Kidney (tissue), 14 donors: ENCODE data around the gene SEC23A. TPM values are rescaled to one million over a fixed set of nuclear protein-coding genes. Genes with fewer than 3 reads are reported as not detected.
"Not testable (repeated sequence)": the region's sequence is repeated elsewhere in the genome, so short reads cannot be mapped to it uniquely, and the experiment has no call there.

ENCODE experiments used
- DNase-seq, 5 donors: peaks; one replicate each; pipeline ENCODE4 v3.0.0-alpha.2; 2013 to 2020
- FAIRE-seq: peaks from 2 replicates; lab custom pipeline; 2012; peaks lifted over from hg19 to GRCh38; lab: Jason Lieb, UNC
- H3K27ac ChIP-seq, 2 donors: one replicate each; pipeline ENCODE4 v1.7.0; 2013; ENCODE audit warnings: low read depth in 2 of 2, low read length in 2 of 2, inconsistent platforms in 1 of 2
- H3K27me3 ChIP-seq: one replicate; pipeline ENCODE4 v1.7.1; 2013; ENCODE audit warnings: low read length, inconsistent platforms; ENCODE audit not compliant: control insufficient read depth, insufficient read depth
- H3K36me3 ChIP-seq, 3 donors: one replicate each; pipeline versions ENCODE4 v1.7.0 to v1.7.1; 2013; ENCODE audit warnings: low read length in 3 of 3, control low read depth in 1 of 3, inconsistent platforms in 1 of 3; ENCODE audit not compliant: insufficient read depth in 3 of 3, control insufficient read depth in 2 of 3
- H3K4me1 ChIP-seq, 3 donors: one replicate each; pipeline versions ENCODE4 v1.7.0 to v1.7.1; 2013; ENCODE audit warnings: low read length in 3 of 3, inconsistent platforms in 1 of 3, low read depth in 1 of 3; ENCODE audit not compliant: control insufficient read depth in 2 of 3, insufficient read depth in 2 of 3
- H3K4me3 ChIP-seq, 3 donors: one replicate each; pipeline versions ENCODE4 v1.7.0 to v1.8.1; 2013; ENCODE audit warnings: low read length in 3 of 3, control low read depth in 1 of 3, inconsistent platforms in 1 of 3
- H3K9ac ChIP-seq, 3 donors: one replicate each; pipeline versions ENCODE4 v1.7.0 to v1.7.1; 2013; ENCODE audit warnings: low read length in 3 of 3, control low read depth in 1 of 3, inconsistent platforms in 1 of 3
- H3K9me3 ChIP-seq, 3 donors: one replicate each; pipeline versions ENCODE4 v1.7.0 to v1.7.1; 2013; ENCODE audit warnings: low read length in 3 of 3, control low read depth in 1 of 3, inconsistent platforms in 1 of 3; ENCODE audit not compliant: control insufficient read depth in 2 of 3, insufficient read depth in 1 of 3
- intact Hi-C: fragments of 100-400 bp; cut with DNase I; formaldehyde crosslinking; loops from one replicate; pipeline ENCODE4 v1.11.1; 2022
- polyA plus RNA-seq: library from polyadenylated mRNA; stranded (reverse); fragments of 350-450 nt; fragmentation: Illumina TruSeq; extraction: RNeasy Lipid Tissue Mini Kit (QIAGEN cat#74804); gene quantifications from one replicate; pipeline ENCODE4 v1.2.3, GENCODE V29; 2014; ENCODE audit warnings: low read depth, low replicate concordance; ENCODE audit not compliant: insufficient read depth
- total RNA-seq: library from RNA; stranded (reverse); fragmentation: NEBNext Ultra II Directional; extraction: Animal tissue kit (Norgen Biotek cat#: 25700); gene quantifications from one replicate; pipeline ENCODE4 v1.2.1, GENCODE V29; 2021
- TF ChIP-seq, protein P1 (sequence below): IDR thresholded peaks from 3 replicates; pipeline ENCODE4 v1.5.1; 2012; ENCODE audit warnings: mild to moderate bottlenecking, moderate library complexity, borderline replicate concordance; ENCODE audit not compliant: insufficient read depth; ENCODE audit errors: extremely low read depth
- donor health status: control.
- donor health status: control.
- donor health status: control.
- donor health status: control.
- donor health status: control.
- donor health status: DM: yes; HTN: yes; CAD: no.
- donor health status: Normal renal cell carcinoma (clear cell type).

SEC23A gene
- total and polyA plus RNA-seq, 2 donors from 2014 or later, result 10.9 to 48.8 TPM

DNA sequence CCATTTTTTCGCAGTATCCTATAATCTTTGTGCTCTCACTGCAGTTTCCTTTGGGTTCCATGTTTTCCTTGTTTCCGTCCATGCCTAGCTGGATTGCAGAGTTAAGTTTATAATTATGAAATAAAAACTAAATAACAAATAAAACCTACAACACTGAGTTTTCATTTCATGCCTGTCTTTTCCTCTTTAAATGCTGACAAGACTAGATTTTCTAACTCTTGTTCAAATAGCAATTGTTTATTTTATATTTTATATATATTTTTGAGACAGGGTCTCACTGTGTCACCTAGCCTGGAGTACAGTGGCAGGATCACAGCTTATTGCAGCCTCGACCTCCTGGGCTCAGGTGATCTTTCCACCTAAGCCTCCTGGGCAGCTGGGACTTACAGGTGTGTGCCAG lies 5.8 kb upstream of the SEC23A start:
- Histone ChIP-seq H3K4me1 (peaks cover 0 to 4% (median 2%) of the 10 kb centered on the region in 3 donors), H3K36me3 (no peaks in the 10 kb centered on the region), H3K27me3 (no peaks in the 10 kb centered on the region), H3K27ac (no peak overlapping the region), H3K9me3 (no peaks in the 10 kb centered on the region), H3K4me3 (no peak overlapping the region), H3K9ac (no peak overlapping the region)
- no peak for DNase-seq
- TF ChIP-seq, protein P1, sequence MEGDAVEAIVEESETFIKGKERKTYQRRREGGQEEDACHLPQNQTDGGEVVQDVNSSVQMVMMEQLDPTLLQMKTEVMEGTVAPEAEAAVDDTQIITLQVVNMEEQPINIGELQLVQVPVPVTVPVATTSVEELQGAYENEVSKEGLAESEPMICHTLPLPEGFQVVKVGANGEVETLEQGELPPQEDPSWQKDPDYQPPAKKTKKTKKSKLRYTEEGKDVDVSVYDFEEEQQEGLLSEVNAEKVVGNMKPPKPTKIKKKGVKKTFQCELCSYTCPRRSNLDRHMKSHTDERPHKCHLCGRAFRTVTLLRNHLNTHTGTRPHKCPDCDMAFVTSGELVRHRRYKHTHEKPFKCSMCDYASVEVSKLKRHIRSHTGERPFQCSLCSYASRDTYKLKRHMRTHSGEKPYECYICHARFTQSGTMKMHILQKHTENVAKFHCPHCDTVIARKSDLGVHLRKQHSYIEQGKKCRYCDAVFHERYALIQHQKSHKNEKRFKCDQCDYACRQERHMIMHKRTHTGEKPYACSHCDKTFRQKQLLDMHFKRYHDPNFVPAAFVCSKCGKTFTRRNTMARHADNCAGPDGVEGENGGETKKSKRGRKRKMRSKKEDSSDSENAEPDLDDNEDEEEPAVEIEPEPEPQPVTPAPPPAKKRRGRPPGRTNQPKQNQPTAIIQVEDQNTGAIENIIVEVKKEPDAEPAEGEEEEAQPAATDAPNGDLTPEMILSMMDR, result no peak
- FAIRE-seq, result no peak
- intact Hi-C loops, result no loop called here

DNA sequence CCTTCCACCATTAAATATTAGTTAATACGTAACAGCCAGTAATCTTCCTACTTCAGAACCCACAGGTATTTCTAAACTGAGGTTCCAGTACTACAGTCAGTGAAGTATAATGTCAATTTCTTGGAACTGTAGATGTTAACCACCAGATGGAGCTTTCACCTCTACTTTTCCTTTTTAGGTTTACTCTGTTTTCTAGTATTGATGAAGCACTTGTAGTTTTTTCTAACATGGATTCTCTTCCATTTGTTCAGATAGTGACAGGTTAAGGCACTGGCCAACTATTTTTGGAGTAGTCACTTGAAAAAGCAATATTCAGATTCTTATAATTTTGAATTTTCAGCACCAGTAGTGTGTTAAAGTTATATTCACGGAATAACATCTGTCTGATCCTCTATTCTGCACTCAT lies 4.6 kb upstream of the SEC23A start:
- peaks cover 0 to 5% (median 2%) of the 10 kb centered on the region in 3 donors for H3K4me1 ChIP-seq
- intact Hi-C loops, result no loop called here
- FAIRE-seq (peak; percentile 68), DNase-seq (peak in 2 of 5 donors; percentile 49 to 61)
- H3K36me3 ChIP-seq, result no peaks in the 10 kb centered on the region
- H3K9me3 ChIP-seq, result no peaks in the 10 kb centered on the region
- H3K4me3 ChIP-seq, result no peak overlapping the region
- TF ChIP-seq, protein P1, result peak; percentile 42
- H3K27ac ChIP-seq, result no peak overlapping the region
- H3K27me3 ChIP-seq, result no peaks in the 10 kb centered on the region
- H3K9ac ChIP-seq, result no peak overlapping the region

DNA sequence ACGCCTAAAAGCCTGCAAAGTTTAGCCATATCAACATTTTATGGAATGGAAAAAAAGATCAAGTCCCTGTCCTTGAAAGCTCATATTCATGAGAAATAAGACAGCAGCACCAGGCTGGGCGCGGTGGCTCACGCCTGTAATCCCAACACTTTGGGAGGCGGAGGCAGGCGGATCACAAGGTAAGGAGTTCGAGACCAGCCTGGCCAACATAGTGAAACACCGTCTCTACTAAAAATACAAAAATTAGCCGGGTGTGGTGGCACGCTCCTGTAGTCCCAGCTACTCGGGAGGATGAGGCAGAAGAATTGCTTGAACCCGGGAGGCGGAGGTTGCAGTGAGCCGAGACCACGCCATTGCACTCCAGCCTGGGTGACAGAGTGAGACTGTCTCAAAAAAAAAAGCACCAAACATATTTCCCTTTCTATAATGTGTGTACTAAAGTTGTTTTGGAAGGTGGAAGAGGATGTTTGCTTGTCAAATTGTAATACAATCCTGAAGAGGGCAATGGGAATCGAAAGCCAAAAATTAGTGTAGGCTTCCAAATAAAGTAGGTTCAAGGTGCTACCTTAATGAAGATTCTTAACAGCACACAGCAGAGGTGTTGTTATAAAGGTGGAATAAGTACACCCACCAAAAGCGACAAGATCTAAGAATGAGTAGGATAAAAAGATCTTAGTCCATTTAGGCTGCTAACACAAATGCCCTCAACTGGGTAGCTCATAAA lies 1.2 kb upstream of the SEC23A start:
- intact Hi-C loops, DNase-seq, H3K9me3 ChIP-seq, FAIRE-seq, H3K27me3 ChIP-seq, H3K36me3 ChIP-seq: not testable (repeated sequence)
- H3K4me1 ChIP-seq, result peaks cover 0 to 13% (median 2%) of the 10 kb centered on the region in 3 donors
- peak overlapping the region; percentile 84 to 96 (median 92) for H3K4me3 ChIP-seq
- H3K27ac ChIP-seq, result peak overlapping the region; percentile 97 to 98
- peak overlapping the region; percentile 79 to 95 (median 94) for H3K9ac ChIP-seq

DNA sequence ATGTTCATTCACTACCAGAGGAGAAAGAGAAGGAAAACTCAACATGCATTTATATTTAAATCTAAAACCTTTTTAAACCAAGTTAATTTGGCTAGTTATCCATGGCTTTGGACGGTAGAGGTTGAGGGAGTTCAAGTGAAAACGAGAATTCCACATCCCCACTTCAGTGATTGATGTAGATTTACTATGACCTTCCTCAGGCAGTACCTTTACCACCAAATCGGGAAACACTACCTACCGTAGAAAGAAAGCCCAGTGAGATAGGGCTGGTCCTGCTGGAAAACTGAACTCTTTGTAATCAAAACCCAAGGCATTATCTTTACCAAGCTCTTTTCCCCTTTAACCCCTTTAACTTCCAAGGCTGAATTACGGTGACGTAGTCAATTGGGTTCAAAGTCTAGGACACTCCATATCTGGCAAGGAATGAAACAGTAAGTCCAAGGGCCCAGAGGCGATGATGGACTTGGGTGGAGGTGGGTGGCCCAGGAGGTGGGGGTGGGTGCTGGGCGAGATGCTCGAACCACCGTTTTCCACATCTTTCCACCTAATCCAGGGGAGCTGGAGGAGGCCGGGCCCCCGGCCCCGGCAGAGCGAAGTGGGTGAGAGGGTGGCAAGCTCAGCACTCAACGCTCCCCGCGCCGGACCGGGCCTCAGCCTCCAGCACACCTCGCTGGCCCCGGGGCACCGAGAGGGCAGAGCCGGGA lies 618 bp downstream of the SEC23A start:
- H3K36me3 ChIP-seq, result no peaks in the 10 kb centered on the region
- peak overlapping the region; percentile 83 to 96 (median 92) for H3K4me3 ChIP-seq
- TF ChIP-seq, protein P1, result no peak
- FAIRE-seq, result no peak
- peak overlapping the region; percentile 41 to 79 (median 58) for H3K9ac ChIP-seq
- H3K27me3 ChIP-seq, result no peaks in the 10 kb centered on the region
- no peaks in the 10 kb centered on the region for H3K9me3 ChIP-seq
- peak overlapping the region; percentile 97 to 98 for H3K27ac ChIP-seq
- intact Hi-C loops, result no loop called here
- peak in 3 of 5 donors; percentile 44 to 81 (median 80) for DNase-seq
- H3K4me1 ChIP-seq, result peaks cover 0 to 13% (median 2%) of the 10 kb centered on the region in 3 donors
